Measurements from ENCODE around the gene PTPRE.

- TF ChIP-seq CTCF (IDR thresholded peaks at IDR 0.05; ENCODE audit: low read depth, low read length) (no peak), MAX (IDR thresholded peaks at IDR 0.05; ENCODE audit: low read depth, low read length) (no peak), POLR2A (IDR thresholded peaks at IDR 0.05; ENCODE audit: extremely low read depth, insufficient read length) (no peak), MYC (IDR thresholded peaks at IDR 0.05; ENCODE audit: low read depth, low read length) (no peak)
These were observed 185.6 kb downstream of the PTPRE start for GRCh38 chr10:128092454-128092853.
